HG02798 (cell line): ENCODE results near the gene PRKCI.
"Not testable (repeated sequence)": the region's sequence is repeated elsewhere in the genome, so short reads cannot be mapped to it uniquely, and the experiment has no call there.

ENCODE experiments used
- ATAC-seq: cut with Tn5 transposase; IDR thresholded peaks from one replicate; pipeline ENCODE4 v1.9.1; 2021; ENCODE audit warnings: mild to moderate bottlenecking; ENCODE audit not compliant: unreplicated experiment, poor library complexity

The PRKCI gene

DNA sequence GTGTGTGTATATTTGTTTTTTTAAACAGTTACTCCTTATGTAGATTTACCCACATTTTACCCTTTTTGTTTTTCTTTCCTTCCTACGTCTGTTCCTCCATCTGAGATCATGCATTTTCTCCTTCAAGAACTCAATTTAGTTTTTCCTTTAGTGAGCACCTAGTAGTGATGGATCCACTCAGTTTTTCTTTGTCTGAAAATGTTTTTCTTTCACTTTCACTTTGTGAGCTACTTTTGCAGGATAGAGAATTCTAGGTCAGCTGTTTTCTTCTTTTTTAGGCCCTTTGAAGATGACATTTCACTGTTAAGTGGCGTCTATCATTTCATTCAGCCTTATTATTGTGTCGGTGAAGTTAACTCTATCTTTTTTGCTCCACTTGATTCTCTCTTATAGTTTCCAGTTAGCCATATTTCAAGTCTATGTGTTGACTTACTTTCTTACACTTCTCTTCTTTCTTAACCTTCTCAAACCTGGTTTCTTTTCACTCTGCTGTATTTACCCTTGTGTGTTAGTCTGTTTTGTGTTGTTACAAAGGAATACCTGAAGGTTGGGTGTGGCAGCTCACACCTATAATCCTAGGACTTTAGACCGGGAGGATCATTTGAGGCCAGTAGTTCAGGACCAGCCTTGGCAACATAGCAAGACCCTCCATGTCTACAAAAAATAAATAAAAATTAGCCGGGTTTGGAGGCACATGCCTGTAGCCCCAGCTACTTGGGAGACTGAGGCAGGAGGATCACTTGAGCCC, 55.8 kb downstream of the PRKCI start:
- ATAC-seq, result no peak

DNA sequence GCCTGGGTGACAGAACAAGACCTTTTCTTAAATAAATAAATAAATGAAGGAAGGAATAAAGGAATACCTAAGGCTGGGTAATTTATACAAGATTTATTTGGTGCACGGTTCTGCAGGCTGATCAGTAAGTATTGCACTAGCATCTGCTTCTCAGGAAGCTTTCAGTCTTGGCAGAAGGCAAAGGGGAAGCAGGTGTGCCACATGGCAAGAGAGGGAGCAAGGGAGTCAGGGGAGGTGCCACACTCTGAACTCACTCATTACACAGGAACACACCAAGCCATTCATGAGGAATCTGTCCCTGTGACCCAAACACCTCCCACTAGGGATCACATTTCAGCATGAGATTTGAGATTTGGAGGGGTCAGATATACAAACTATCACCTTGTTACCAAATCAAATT, 56.4 kb downstream of the PRKCI start:
- no peak for ATAC-seq

DNA sequence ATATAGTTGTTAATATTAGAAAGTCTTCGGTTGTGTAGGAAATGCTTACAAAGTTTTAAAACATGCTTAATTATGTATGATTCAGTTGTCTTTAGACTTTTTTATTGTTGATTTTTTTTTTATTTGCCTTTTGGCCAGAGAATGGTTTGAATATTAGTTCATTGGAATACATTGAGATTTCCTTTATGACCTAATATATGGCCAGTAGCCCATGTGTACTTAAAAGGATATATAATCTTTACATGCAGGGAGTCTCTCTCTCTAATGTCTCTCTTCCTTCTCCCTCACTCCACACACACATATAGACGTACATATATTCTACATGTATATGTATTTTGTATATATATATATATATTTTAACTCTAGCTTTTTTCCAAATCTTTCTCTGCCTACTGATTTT, 68.0 kb downstream of the PRKCI start:
- ATAC-seq, result no peak

DNA sequence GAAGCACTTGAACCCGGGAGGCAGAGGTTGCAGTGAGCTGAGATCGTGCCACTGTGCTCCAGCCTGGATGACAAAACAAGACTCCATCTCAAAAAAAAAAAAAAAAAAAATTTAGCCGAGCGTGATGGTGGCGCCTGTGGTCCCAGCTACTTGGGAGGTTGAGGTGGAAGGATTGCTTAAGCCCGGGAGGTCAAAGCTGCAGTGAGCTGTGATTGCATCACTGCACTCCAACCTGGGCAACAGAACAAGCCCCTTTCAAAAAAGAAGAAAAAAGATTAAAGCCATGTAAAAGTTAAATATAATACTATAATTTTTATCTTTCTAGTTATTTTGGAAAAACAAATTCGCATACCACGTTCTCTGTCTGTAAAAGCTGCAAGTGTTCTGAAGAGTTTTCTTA, 73.4 kb downstream of the PRKCI start:
- no peak for ATAC-seq

DNA sequence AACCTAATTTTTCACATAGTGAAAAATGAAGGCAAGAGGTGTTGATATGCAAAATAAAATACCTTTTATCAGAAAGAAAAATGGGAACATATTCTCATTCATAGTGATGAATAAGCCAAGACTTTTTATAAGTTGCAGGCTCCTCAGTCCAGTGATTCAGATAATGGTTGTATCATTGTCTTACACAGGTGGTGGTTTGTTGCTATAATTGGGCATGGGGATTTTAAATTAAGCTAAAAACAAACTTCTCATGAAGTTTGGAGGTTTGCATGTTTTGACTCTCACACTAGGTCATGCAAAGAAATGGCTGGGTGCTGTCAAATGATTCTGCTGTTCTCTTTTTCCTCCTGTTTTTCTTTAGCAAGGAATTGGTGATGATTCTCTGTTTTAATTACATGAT, 74.5 kb downstream of the PRKCI start:
- ATAC-seq, result no peak

DNA sequence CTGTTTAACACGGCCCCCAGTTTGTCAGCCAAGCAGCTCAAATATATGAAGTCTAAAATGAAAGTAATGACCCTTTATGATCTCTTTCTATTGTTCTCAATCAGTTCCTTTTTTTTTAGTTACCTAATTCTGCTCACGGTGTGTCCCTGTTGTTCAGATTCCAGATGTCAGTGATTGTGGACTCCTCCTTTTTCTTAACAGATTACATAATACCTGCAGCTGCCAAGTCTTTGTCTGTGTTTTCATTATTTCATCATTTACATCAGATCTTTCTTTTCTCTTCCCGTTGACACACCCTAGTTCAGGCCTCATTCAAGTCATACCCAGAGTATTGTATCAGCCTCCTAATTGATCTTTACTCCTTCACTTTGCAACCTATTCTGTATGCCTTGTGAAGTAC, 79.2 kb downstream of the PRKCI start:
- no peak for ATAC-seq

DNA sequence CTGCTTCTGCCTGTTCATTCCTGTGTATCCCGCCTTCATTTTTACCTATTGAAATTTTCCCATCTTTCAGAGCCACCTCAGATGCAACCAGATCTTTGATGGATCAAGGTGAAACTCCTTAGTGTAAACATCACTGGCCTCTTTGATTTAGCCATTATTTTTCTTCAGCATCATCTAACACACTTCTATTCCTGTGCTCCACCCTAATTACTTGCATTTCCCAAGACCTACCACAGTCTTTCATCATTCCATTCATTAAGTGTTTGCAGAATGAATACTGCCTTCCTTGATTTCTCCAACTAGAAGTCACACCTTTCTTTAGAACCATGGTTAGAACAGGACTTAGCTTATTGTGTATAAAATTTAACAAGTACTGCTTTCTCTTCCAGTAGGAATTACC, 79.8 kb downstream of the PRKCI start:
- no peak for ATAC-seq

DNA sequence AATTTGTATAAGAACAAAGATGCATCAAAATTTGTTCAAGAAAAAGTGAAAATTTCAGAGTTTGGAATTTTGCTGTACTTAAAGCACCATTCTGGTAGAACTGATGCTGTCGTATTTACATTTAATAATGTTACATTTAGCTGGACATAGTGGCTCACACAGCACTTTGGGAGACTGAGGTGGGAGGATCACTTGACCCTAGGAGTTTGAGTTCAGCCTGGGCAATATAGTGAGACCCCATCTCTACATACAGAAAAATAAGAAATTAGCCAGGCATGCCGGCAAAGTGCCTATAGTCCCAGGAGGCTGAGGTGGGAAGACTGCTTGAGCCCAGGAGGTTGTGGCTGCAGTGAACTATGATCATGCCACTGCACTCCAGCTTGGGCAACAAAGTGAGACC, 83.8 kb downstream of the PRKCI start:
- no peak for ATAC-seq

DNA sequence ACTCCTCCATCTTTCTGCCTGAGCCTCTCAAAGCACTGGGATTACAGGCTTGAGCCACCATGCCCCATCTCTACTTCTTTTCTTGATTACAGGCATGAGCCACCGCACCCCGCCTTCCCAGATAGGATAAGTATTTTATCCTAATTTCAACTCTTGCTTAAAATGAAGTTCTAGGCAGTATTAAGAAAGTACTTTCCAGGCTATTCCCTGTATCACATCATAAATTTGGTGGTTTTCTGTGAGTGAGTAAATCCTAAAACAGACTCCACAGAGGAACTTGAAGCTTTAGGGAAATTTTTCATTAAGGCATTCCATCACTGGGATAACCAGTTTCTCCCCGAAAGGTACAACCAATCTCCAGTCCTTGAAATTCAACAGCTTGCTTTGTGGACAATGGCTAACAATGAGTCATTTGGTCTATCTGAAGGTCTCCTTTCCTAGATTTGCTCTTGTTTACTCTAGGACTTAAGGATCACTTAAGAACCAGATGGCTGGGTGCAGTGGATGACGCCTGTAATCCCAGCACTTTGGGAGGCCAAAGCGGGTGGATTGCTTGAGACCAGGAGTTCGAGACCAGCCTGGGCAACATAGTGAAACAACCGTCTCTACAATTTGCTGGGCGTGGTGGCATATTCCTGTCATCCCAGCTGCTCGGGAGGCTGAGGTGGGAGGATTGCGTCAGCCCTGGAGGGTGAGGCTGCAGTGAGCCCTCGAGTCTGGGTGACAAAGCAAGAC, 85.6 kb downstream of the PRKCI start:
- no peak for ATAC-seq

DNA sequence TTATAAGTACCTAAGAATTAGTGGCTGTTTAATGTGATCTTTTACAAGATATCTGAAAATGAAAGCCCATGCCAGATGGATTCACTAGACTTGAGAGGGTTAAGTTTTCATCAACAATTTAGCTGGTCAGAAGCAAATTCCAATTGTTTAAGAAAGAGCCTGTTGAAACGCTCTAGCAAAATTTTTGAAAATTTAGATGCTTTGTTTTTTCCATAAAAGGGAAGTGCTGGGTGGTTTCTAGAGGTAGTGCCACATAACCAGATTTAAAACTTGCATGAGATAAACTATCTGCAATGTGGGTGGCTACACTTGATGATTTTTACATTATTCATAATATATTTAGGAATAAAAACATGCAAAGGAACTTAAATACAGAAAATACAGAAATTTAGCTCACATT, 86.8 kb downstream of the PRKCI start:
- no peak for ATAC-seq

DNA sequence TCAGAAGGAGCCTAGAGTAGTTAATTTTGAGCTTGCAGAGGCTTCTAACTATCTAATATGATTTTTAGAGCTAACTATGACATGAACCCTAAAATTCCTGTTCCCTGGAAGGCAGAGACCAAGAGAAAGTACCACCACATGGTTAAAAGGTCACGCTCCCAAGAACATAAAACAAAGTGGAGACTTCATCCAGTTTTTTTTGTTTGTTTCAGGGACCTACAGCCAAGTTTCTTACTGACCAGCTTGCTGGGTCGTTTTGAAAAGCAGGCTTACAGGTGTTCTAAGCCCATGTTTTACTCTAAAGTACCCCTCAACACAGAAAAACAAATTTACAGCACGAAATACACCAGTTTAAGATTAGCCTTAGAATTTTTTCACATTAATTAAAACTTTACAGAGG, 95.7 kb downstream of the PRKCI start:
- ATAC-seq, result no peak

DNA sequence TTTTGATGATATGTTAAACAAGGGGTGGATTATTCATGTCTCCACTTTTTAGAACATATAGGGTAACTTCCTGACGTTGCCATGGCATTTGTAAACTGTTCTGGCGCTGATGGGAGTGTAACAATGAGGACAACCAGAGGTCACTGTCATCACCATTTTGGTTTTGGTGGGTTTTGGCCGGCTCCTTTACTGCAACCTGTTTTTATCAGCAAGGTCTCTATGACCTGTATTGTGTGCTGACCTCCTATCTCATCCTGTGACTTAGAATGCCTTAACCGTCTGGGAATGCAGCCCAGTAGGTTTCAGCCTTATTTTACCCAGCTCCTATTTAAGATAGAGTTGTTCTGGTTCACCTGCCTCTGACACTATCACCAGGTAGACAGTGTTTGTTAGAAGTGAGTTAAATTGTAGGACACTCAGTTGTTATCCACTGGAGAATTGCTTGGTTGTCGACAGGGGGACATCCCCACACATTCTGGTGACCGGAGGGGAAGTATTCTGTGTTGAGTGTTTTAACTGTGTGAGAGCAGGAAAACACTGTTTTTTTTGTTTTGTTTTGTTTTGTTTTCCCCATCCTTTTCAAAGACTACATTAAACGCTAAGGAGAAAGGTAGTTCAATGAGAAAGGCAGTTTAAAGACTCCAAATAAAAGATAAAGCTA, 98.4 kb downstream of the PRKCI start:
- ATAC-seq, result no peak

DNA sequence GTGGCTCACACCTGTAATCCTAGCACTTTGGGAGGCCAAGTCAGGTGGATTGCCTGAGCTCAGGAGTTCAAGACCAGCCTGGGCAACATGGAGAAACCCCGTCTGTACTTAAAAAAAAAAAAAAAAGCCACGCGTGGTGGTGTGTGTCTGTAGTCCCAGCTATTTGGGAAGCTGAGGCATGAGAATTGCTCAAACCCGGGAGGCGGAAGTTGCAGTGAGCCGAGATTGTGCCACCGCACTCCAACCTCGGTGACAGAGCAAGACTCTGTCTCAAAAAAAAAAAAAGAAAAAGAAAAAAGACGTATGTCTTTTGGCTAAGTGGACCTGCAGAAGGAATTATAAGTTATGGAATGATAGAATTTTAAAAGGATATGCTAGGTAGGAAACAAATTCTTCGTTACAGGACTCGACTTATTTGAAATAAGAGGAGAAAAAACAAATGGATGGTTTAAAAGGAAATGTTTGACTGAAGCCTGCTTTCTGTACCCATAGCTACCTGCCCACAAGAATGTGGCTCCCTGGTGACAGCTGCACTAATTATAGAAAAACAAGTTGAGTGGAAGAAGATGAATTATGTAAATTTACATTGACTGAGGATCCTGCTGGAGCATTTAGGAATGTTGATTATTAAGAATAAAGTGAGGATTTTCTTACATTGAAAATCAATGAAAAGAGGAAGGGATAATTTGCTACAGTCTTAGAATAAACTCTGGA, 99.3 kb downstream of the PRKCI start:
- ATAC-seq, result no peak

DNA sequence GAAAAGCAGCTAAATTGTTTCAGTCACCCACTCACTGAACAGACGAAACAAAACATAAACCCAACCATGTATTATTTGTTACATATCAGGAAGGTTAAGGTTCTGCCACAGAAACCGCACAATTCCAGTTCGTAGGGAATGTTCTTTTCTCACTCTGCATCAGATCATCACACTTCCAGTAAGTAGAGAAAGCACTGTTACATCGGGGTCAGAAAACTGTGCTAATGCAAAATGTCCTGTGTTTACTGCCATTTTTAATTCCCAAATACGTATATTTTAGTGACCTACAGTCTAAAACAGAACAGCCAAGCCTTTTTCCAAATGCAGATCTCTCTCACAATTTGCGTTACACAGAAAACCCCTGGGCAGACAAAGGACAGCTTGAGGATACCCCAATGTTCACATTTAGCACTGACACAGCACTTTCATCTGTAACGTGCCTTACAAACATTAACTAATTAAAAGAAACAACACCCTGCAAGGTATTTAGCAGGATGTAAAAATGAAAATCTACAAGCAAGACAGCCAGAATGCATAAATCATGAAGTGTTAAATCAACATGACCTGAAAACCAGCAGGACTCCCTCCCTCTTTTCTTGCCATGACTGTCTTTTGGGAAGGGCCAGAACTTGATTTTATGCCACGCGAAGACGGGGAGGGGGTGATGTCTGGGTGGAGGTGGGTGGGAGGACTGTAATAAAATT, 100.5 kb downstream of the PRKCI start:
- no peak for ATAC-seq

DNA sequence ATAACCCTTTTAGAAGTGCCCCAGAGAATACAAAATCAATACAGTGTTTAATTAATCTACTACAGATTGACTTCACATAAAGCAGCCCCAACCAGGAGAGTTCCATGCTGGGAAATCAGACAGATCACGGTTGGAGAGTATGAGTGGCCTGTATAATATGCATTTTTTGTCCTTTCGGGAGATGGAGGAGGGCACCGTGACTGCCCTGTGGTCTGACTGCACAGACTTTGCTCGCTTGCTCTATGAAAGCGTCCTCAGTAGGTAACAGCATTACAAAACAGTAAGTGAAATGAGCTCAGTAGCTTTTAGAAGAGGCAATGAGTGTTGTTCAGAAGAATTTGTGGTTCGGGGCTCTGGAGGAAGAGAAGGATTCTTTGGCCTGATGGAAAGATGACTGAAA, 101.1 kb downstream of the PRKCI start:
- ATAC-seq, result no peak

DNA sequence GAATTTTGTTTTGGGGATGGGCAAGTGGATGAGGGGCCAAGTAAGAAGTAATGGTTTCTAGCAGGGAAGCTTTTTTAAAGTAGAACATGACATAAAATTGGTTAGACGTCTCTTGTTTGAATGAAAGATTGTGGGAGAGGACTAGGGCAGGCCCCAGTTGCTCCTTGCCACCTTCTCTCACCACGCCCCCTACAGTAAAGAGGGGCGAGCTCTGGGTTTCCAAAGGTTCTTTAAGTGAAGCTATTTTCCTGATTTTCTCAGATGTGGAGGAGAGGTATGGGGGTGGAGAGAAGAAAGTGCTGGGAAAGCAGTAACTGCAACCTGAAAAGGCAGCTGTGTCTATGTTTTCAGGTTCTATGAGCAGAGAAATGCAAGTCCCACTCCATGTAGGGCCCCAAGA, 102.7 kb downstream of the PRKCI start:
- no peak for ATAC-seq

DNA sequence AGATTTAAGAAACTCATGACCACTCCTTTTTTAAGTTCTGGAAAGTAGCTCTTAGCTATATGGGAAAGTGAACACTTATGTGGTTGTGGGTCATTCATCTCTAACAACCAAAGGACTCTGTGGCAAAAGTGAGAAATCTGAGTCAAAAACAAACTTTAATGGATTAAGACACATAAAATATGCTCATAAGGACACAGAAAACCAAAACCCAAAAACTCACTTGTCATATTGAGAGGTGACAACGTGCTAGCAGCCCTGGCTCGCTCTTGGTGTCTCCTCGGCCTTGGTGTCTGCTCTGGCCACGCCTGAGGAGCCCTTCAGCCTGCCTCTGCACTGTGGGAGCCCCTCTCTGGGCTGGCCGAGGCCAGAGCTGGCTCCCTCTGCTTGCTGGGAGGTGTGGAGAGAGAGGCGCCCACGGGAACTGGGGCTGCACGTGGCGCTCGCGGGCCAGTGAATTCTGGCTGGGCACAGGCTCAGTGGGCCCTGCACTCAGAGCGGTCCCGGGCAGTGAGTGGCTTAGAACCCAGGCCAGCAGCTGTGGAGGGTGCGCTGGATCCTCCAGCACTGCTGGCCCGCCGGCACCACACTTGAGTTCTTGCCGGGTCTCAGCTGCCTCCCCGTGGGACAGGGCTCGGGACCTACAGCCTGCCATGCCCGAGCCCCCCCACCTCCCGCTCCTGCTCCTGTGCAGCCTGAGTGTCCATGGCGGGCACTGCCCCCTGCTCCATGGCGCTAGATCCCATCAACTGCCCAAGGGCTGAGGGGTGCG, 105.0 kb downstream of the PRKCI start:
- no peak for ATAC-seq

DNA sequence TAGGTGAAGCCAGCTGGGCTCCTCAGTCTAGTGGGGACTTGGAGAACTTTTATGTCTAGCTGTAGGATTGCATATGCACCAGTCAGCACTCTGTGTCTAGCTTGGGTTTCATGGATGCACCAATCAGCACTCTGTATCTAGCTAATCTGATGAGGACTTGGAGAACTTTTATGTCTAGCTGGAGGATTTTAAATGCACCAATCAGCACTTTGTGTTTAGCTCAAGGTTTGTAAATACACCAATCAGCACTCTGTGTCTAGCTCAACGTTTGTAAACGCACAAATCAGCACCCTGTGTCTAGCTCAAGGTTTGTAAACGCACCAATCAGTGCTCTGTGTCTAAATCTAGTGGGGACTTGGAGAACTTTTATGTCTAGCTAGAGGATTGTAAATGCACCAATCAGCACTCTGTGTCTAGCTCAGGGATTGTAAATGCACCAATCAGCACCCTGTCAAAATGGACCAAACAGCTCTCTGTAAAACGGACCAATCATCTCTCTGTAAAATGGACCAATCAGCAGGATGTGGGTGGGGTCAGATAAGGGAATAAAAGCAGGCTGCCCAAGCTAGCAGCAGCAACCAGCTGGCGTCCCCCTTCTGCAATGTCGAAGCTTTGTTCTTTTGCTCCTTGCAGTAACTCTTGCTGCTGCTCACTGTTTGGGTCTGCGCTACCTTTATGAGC, 105.8 kb downstream of the PRKCI start:
- ATAC-seq, result not testable (repeated sequence)

DNA sequence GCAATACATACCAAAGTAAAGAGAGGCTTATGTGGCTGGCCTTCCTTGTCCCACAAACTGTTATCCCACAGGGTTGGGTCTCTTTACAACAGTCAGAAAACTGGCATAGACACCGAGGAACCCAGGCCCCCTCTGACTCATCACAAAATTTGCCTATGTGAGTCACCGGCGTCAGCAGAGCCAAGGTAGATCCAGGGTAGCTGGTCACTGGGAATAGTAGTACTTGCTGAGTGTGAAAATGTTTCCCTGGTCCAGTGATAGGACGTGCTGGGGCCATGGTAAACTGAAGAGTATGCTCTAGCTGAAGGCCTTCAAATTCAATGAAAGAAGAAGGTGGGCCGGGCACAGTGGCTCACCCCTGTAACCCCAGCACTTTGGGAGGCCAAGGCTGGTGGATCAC, 108.1 kb downstream of the PRKCI start:
- no peak for ATAC-seq
